PC-3 (cell line): ENCODE results near the gene ST3GAL4.
"Not testable (repeated sequence)": the region's sequence is repeated elsewhere in the genome, so short reads cannot be mapped to it uniquely, and the experiment has no call there.

Source experiments
- CTCF ChIP-seq: fragments of 300-600 bp; sonication (generic); conservative IDR thresholded peaks from 2 replicates; pipeline ENCODE4 v1.5.1; 2017; ENCODE audit warnings: antibody characterized with exemption, low read depth, mild to moderate bottlenecking, low read length
- EZH2 ChIP-seq: fragments of 300-600 bp; sonication (generic); IDR thresholded peaks from one replicate; pipeline ENCODE4 v1.6.1; 2017; ENCODE audit warnings: antibody characterized with exemption, mild to moderate bottlenecking, low read length; ENCODE audit not compliant: unreplicated experiment
- EZH2phosphoT487 ChIP-seq: fragments of 300-600 bp; sonication (generic); IDR thresholded peaks from 2 replicates; pipeline ENCODE4 v1.6.1; 2018; ENCODE audit warnings: mild to moderate bottlenecking, antibody characterized with exemption, low read length, borderline replicate concordance

- not testable (repeated sequence) for TF ChIP-seq CTCF, EZH2, EZH2phosphoT487
Measured at GRCh38 chr11:126396266-126396665, 40.8 kb downstream of the ST3GAL4 start.
